H1 (cell line): Measurements from ENCODE around the gene NECTIN1. TPM values are rescaled to one million over a fixed set of nuclear protein-coding genes. Genes with fewer than 3 reads are reported as not detected.

ENCODE experiments used
- EGR1 ChIP-seq: IDR thresholded peaks from 2 replicates; pipeline ENCODE4 v1.6.1; 2011; ENCODE audit warnings: low read depth, low read length, borderline replicate concordance
- HDAC6 ChIP-seq: IDR thresholded peaks from one replicate; pipeline ENCODE4 v1.7.1; 2012; ENCODE audit warnings: low read depth, mild to moderate bottlenecking, inconsistent platforms, low read length, moderate library complexity
- KDM4A ChIP-seq: IDR thresholded peaks from one replicate; pipeline ENCODE4 v1.7.1; 2012; ENCODE audit warnings: low read depth, mild to moderate bottlenecking, moderate library complexity, low read length, inconsistent platforms; ENCODE audit not compliant: severe bottlenecking
- KDM5A ChIP-seq: fragments of 200-600 bp; IDR thresholded peaks from 2 replicates; pipeline ENCODE4 v1.7.1; 2012; ENCODE audit warnings: mild to moderate bottlenecking, low read length, inconsistent platforms, mixed read lengths
- SP1 ChIP-seq: IDR thresholded peaks from 2 replicates; pipeline ENCODE4 v1.6.1; 2011; ENCODE audit warnings: low read depth, low read length
- polyA plus RNA-seq, 7 experiments: library from polyadenylated mRNA; depleted of rRNA in 3 of 7; stranded (reverse) in 5 of 7; unstranded in 2 of 7; fragments of >200 nt in 5 of 7; fragments of 200-250 nt in 2 of 7; gene quantifications; 1 replicate in 5 of 7; 2 replicates in 1 of 7; 4 replicates in 1 of 7; pipeline versions ENCODE4 v1.2.1 to v1.2.3, GENCODE V29; 2011 to 2013; ENCODE audit warnings: missing spikeins in 2 of 7, mixed read lengths in 2 of 7
- total RNA-seq: library from RNA; stranded (reverse); fragmentation: NEBNext Ultra II Directional; extraction: Animal tissue kit (Norgen Biotek cat#: 25700); gene quantifications from 2 replicates; pipeline ENCODE4 v1.2.1, GENCODE V29; 2021

NECTIN1 gene
- total and polyA plus RNA-seq, 2 of the 8 experiments (the other 6 are each of a cell fraction or from before 2014, with no cell fraction given) = 43.2 to 97.7 TPM

DNA sequence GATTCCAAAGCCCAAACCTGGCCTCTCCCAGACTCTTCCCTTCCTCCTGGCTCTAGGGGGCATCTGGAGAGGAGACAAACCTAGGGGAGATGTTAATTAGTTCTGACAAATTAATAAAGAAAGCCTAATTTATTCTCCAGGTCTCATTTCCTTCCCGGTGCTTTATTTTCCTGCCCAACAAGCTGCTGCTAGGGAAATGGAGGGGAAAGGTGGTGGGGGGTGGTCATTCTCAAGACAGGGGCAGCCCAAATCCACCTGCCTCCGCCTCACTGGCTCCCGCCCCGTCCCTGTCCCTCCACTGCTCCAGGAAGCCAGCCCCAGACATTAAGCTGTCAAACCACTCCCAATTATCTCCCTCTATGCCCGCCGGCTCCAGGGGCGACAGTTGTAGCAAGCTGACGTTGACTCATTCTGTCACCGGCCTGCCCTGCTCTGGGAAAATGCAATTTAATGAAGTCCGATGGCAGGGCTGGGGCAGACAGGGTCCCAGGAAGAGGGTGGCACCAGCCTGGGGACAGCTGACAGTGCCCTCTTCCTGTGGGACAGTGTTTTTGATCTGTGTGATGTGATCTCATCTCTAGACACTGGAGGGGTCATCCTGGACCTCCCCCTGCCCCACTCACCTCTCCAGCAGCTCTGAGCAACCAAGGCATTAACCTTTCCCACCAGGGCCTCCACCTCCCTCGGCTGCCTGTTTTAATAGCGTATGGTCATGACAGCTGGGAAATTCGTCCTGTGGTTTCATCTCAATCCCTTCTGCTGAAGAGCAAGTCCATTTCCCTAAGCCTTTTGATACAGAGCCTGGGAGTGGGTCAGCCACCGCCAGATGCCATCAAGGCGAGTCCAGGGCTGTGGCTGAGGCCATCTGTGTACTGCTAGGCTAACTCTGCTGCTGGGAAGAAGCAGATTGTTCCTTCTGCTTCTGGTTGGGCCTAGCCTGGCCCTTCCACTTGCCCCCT is 27.1 kb downstream of the NECTIN1 start (continued):
- TF ChIP-seq KDM4A (no peak), SP1 (no peak), EGR1 (no peak), HDAC6 (no peak), KDM5A (no peak)
